GM19438 (cell line): ENCODE measurements around the gene ACBD5.
"Not testable (repeated sequence)": the region's sequence is repeated elsewhere in the genome, so short reads cannot be mapped to it uniquely, and the experiment has no call there.

Experiments used
- ATAC-seq: cut with Tn5 transposase; IDR thresholded peaks from one replicate; pipeline ENCODE4 v1.9.1; 2021; ENCODE audit warnings: low read depth; ENCODE audit not compliant: unreplicated experiment

The ACBD5 gene

DNA sequence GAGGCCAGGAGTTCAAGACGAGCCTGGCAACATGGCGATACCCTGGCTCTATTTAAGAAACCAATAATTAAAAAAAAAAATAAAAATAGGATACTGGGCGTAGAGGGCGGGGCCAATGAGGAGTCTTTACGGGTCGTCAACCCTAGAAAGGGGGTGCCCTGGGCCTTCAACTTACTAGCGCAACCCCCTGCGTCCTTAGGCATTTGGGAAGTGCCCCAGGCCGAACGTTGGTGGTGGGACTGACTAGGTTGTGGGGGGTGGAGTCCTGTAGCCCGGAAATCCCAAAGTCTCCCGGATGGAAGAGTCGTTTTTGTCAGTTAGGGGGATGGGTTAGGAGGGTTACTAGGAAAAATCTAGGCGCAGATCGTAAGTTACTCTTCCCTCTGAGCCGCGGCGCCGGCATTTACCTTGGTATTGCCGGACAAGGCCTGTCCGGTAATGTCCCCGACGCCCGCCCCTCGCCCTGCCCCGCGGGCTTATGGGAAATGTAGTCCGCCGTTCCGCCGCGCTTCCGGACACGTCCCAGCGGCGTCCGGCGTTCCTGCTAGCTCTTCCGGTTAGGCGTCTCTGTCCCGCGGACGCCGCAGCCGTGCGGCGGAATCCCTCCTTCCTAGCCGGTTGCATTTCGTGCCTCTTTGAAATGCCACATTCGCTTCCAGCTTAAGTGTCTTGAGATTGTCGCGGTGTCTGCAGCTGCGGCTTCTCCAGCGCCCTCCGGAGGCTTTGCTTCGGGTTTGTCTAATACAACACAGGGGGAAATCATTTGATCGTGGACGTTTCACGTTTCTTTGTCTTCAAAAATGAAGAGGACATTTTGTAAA lies 1.3 kb upstream of the ACBD5 start:
- peak; percentile 57 for ATAC-seq

DNA sequence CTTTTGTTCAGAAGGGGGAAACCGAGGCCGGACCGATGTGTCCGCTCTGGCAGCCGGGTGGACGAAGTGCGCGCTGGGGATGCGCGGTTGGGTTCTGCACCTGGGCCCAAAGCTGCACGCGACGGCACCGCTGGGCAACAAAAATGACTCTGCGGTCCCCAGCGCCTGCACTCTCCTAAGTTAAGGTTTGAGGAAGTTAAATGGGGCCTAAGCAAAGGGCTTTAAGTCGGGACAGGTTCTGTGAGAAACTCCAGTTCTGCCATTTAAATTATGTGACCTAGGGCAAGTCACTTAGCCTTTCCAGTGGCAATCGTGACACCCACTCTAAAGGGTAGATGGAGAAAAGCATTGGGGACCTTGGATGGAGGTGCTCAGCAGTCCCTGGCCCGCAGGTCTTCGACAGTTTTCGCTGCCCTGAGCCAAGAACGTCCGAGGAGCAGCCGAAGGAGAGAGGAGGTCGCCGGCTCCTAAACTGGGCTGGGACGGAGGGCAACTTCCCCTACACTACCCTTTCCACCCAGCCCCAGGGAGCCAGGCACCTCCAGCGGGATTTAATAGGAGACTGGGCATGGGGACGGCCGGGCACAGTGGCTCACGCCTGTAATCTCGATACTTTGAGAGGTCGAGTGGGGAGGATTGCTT lies 534 bp upstream of the ACBD5 start:
- ATAC-seq: peak; percentile 14

- not testable (repeated sequence) for ATAC-seq
Observed at GRCh38 chr10:27237531-27237930, 3.1 kb downstream of the ACBD5 start.

- not testable (repeated sequence) for ATAC-seq
Observed at GRCh38 chr10:27236589-27237128, 3.9 kb downstream of the ACBD5 start.

DNA sequence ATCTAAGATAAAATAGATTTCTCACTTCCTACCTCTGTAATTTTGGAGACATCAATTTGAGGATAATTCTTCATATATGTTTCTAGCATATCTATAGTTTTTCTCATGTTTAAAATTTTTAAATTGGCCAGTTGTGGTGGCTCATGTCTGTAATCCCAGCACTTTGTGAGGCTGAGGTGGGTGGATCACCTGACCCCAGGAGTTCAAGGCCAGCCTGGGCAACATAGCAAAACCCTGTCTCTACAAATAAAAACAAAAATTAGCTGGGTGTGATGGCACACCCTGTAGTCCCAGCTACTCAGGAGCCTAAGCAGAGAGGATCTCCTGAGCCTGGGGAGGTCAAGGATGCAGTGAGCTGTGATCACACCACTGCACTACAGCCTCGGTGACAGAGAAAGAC lies 4.9 kb downstream of the ACBD5 start:
- ATAC-seq: no peak

- no peak for ATAC-seq
Observed at GRCh38 chr10:27230022-27230421, 10.6 kb downstream of the ACBD5 start.

DNA sequence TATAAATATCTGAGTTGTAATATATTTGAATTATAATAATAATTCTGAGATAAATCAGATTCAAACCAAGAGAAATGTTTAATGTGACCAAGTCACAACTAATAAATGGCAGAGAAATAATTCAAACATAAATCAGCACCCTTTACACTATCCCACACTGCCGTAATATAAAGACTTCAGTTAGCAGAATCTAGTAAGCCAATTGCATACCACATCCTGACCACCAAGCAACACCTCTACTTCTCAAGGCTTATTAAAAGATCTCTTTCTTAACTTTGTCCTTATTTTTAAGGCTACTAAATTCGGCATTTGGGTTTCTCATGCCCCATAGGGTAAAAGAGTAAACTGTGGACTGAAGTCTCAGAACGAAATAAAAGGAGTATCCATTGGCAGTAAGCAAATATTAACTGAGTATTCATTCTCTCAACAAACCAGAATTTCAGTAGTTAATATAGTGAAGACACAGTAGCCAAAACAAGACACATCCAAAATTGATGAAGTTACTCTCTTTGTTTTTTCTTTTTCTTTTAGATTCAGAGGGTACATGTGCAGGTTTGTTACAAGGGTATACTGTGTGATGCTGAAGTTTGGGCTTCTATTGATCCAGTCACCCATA lies 14.8 kb downstream of the ACBD5 start:
- ATAC-seq: no peak

DNA sequence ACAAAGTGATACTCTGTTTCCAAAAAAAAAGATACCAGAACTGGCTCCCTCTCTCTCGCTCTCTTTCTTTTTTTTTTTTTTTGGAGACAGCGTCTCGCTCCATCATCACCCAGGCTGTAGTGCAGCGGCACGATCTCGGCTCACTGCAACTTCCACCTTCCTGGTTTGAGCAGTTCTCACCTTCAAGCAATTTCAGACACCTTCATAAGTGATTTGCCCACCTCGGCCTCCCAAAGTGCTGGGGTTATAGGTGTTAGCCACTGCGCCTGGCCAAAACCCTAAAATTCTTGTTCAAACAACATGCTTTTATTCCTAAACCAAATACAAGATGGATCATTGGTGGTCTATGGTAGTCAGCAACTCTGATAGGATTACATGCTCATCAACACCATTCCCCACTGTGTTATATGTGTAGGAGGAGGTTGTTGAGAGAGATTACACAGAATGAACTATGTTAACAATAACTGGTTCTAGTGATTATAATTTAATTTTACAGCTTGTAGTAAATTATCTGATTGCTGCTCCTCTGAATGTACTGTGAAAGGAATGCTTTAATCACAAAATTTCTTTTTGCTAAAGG lies 15.5 kb downstream of the ACBD5 start:
- no peak for ATAC-seq

DNA sequence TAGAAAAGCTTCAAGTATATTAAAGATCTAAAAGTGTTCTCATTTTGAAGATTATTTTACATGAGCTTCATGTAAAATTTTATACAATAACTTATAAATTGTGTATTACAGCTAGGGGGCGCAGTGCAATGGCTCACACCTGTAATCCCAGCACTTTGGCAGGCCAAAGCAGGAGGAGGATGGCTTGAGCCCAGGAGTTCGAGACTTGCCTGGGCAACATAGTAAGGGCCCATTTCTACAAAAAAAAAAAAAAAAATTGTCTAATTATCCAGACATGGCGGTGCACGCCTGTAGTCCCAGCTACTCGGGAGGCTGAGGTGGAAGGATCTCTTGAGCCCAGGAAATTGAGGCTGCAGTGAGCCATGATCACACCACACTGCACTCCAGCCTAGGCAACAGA lies 16.6 kb downstream of the ACBD5 start:
- no peak for ATAC-seq

DNA sequence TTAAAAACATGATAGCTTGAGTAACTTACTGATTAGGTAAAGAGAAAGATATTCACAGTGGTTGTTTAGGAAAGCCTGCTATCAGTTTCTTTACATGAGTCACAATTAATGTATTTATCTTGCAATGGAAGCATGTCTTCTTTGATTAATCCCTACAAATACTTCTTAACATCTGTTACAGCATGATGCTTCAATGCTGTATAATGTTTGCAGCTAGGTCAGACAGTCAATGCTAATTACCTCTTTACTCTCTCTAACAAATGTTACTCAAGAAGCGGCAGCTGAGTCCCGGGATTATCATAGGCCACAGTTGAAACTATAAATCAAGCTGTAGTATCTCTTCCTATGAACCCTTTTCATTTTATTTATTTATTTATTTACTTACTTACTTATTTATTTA lies 33.2 kb downstream of the ACBD5 start:
- ATAC-seq: no peak

DNA sequence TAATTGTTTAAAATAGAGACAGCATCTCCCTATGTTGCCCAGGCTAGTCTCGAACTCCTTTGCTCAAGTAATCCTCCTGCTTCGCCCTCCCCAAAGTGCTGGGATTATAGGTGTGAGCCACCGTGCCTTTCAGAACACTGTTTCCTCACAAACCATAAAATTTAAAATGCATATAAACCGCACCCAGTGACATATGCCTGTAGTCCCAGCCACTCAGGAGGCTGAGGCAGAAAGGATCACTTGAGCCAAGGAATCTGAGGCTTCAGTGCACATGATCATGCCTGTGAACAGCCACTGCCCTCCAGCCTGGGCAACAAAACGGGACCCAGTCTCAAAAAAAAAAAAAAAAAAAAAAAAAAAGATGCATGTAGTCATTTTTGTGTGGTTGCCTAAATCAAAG lies 36.8 kb downstream of the ACBD5 start:
- ATAC-seq: no peak

GRCh38 chr10:27197980-27198620 lies 42.5 kb downstream of the ACBD5 start:
- ATAC-seq: no peak

- no peak for ATAC-seq
Observed at GRCh38 chr10:27192284-27192683, 48.3 kb downstream of the ACBD5 start.

DNA sequence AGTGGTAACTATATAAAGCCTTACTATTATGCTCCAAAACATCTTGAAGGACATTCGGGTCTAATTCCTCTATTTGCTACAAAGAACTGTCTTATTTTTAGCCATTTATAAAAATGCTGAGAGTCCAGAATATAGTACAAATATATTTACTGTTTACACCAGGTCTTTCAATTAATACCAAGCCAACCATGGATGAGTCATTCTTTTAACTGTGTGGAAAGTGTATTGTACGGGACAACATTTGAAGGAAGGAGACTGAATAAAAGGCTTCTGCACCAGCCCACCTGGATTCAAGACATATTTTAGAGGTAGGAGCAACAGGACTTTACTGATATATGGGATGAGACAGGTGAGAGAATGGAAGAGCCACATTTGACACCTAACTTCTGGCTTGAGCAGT lies 50.1 kb downstream of the ACBD5 start:
- no peak for ATAC-seq

GRCh38 chr10:27188897-27189296 lies 51.7 kb downstream of the ACBD5 start:
- ATAC-seq: no peak

- no peak for ATAC-seq
Observed at GRCh38 chr10:27188259-27188658, 52.3 kb downstream of the ACBD5 start.

DNA sequence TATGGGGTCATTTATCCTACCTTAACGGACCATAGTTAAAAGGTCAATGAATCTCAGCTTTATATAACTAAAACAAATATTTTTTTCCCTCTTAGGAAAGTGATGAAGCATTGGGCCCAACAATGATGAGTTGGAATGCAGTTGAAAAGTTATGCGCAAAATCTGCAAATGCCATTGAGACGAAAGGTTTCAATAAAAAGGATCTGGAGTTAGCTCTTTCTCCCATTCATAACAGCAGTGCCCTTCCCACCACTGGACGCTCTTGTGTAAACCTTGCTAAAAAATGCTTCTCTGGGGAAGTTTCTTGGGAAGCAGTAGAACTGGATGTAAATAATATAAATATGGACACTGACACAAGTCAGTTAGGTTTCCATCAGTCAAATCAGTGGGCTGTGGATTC lies 70.7 kb downstream of the ACBD5 start:
- ATAC-seq: no peak

DNA sequence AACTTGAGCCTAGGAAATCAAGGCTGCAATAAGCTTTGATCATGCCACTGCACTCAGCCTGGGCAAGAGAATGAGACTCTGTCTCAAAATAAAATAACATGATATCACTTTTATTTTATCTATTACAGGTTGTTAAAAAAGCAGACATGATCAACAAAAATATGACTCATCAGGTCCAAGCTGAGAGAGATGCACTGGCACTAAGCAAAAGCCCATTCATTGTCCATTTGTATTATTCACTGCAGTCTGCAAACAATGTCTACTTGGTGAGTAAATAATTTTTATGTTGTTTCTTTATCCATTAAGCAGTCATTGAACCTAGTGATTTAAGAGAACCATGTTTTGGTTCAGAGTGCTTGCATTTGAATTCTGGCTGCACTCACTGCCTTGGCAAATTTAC lies 82.2 kb downstream of the ACBD5 start:
- no peak for ATAC-seq

- ATAC-seq: no peak
Observed at GRCh38 chr10:27157150-27157549, 83.4 kb downstream of the ACBD5 start.

- ATAC-seq: not testable (repeated sequence)
Observed at GRCh38 chr10:27156566-27156965, 84.0 kb downstream of the ACBD5 start.
